Lung (tissue), 12 donors: ENCODE results near the gene VGLL4. TPM values are rescaled to one million over a fixed set of nuclear protein-coding genes. Genes with fewer than 3 reads are reported as not detected.

Source experiments
- ATAC-seq: fragments of 200-7000 bp; cut with Tn5 transposase; one replicate; pipeline ENCODE4 v1.9.1; 2020; ENCODE audit warnings: moderate number of reproducible peaks; ENCODE audit not compliant: insufficient read depth, low FRiP score
- DNase-seq, 3 donors: peaks; one replicate each; pipeline ENCODE4 v3.0.0-alpha.2; 2013 to 2017
- H3K27ac ChIP-seq, 2 donors: one replicate each; pipeline ENCODE4 v1.5.1; 2013; ENCODE audit warnings: mild to moderate bottlenecking in 2 of 2, moderate library complexity in 2 of 2, control low read depth in 1 of 2, inconsistent platforms in 1 of 2, low read depth in 1 of 2, low read length in 1 of 2
- H3K27me3 ChIP-seq, 3 donors: one replicate each; pipeline ENCODE4 v1.5.1; 2013; ENCODE audit warnings: low read length in 2 of 3; ENCODE audit not compliant: control insufficient read depth in 3 of 3, insufficient read depth in 3 of 3
- H3K36me3 ChIP-seq, 4 donors: one replicate each; pipeline ENCODE4 v1.5.1; 2013; ENCODE audit warnings: low read length in 4 of 4, mild to moderate bottlenecking in 1 of 4, moderate library complexity in 1 of 4; ENCODE audit not compliant: control insufficient read depth in 4 of 4, insufficient read depth in 4 of 4
- H3K4me1 ChIP-seq, 5 donors: one replicate each; pipeline ENCODE4 v1.5.1; 2013; ENCODE audit warnings: low read length in 5 of 5, mild to moderate bottlenecking in 2 of 5, moderate library complexity in 1 of 5; ENCODE audit not compliant: control insufficient read depth in 5 of 5, insufficient read depth in 5 of 5
- H3K4me3 ChIP-seq: one replicate; pipeline ENCODE4 v1.5.1; 2013; ENCODE audit warnings: mild to moderate bottlenecking, control low read depth, moderate library complexity
- H3K9ac ChIP-seq, 2 donors: one replicate each; pipeline ENCODE4 v1.5.1; 2013; ENCODE audit warnings: low read length in 2 of 2, control low read depth in 1 of 2; ENCODE audit not compliant: insufficient read depth in 1 of 2
- H3K9me3 ChIP-seq, 4 donors: one replicate each; pipeline ENCODE4 v1.5.1; 2013; ENCODE audit warnings: low read length in 3 of 4, mild to moderate bottlenecking in 1 of 4, moderate library complexity in 1 of 4; ENCODE audit not compliant: control insufficient read depth in 4 of 4, insufficient read depth in 3 of 4
- CTCF ChIP-seq: IDR thresholded peaks from 2 replicates; pipeline ENCODE4 v1.5.1; 2012; ENCODE audit warnings: mild to moderate bottlenecking; ENCODE audit errors: control extremely low read depth, extremely low read depth
- WGBS, 2 donors: extraction: QIAGEN DNeasy Blood & Tissue Kit; methylation state at CpG; one replicate each; pipeline ENCODE4 v1.1.7; 2013; 5-methylcytosine and 5-hydroxymethylcytosine counted together
- polyA plus RNA-seq, 2 donors: library from polyadenylated mRNA; stranded (reverse); fragments of 200-250 nt; gene quantifications; one replicate each; pipeline ENCODE4 v1.2.1, GENCODE V29; 2013
- total RNA-seq, 2 donors: library from RNA; depleted of rRNA in 1 of 2; stranded (reverse); fragments of >200 nt in 1 of 2; gene quantifications; one replicate each; pipeline ENCODE4 v1.2.1, GENCODE V29; 2014 to 2021
- donor health status: control.
- donor health status: control.
- donor health status: Bipolar disorder and iron deficiency.
- donor health status: healthy.
- donor health status: DM: yes; HTN: yes; CAD: no.

Gene VGLL4
- total and polyA plus RNA-seq, 4 donors, result 30.5 to 94.1 (median 39.3) TPM

- Histone ChIP-seq H3K4me1 (peaks cover 0 to 30% (median 10%) of the 10 kb centered on the region in 5 donors), H3K9me3 (no peaks in the 10 kb centered on the region), H3K27ac (no peak overlapping the region), H3K4me3 (no peak overlapping the region), H3K27me3 (no peaks in the 10 kb centered on the region), H3K9ac (no peak overlapping the region), H3K36me3 (peaks cover 0 to 7% (median 3%) of the 10 kb centered on the region in 4 donors)
- ATAC-seq, result no peak
- WGBS, 2 donors, result 45 to 52% methylated on average over 7 of the region's 7 CpGs
- peak; percentile 27 to 47 (median 46) for DNase-seq
- no peak for TF ChIP-seq CTCF
Observed at GRCh38 chr3:11548721-11549131, 95.0 kb downstream of the VGLL4 start.

GRCh38 chr3:11547498-11547897, 96.2 kb downstream of the VGLL4 start:
- Histone ChIP-seq H3K4me3 (no peak overlapping the region), H3K36me3 (peaks cover 0 to 3% (median 0%) of the 10 kb centered on the region in 4 donors), H3K9me3 (peaks cover 0 to 2% (median 0%) of the 10 kb centered on the region in 4 donors), H3K9ac (no peak overlapping the region), H3K27ac (no peak overlapping the region), H3K4me1 (peaks cover 0 to 28% (median 9%) of the 10 kb centered on the region in 5 donors), H3K27me3 (no peaks in the 10 kb centered on the region)
- no peak for TF ChIP-seq CTCF
- WGBS, 2 donors, result 86 to 89% methylated on average over 2 of the region's 2 CpGs
- no peak for ATAC-seq
- no peak for DNase-seq

GRCh38 chr3:11546657-11547302, 96.9 kb downstream of the VGLL4 start:
- no peak overlapping the region for H3K9ac ChIP-seq
- no peak for TF ChIP-seq CTCF
- H3K4me3 ChIP-seq, result no peak overlapping the region
- H3K36me3 ChIP-seq, result peaks cover 0 to 3% (median 0%) of the 10 kb centered on the region in 4 donors
- DNase-seq (peak in 1 of 3 donors; percentile 3), ATAC-seq (no peak)
- 87 to 92% methylated on average over 9 of the region's 9 CpGs for WGBS, 2 donors
- H3K27ac ChIP-seq, result no peak overlapping the region
- H3K27me3 ChIP-seq, result no peaks in the 10 kb centered on the region
- H3K9me3 ChIP-seq, result peaks cover 0 to 2% (median 0%) of the 10 kb centered on the region in 4 donors
- H3K4me1 ChIP-seq, result peaks cover 0 to 32% (median 9%) of the 10 kb centered on the region in 5 donors
